Hepatocyte (in vitro differentiated cells): ENCODE data around the gene ZNF446. TPM values are rescaled to one million over a fixed set of nuclear protein-coding genes. Genes with fewer than 3 reads are reported as not detected.
A peak's percentile ranks its signal among the peaks of the same experiment; 100 is the strongest.

ENCODE experiments used
- DNase-seq: peaks from one replicate; pipeline ENCODE4 v3.0.0-alpha.2; 2016; ENCODE audit warnings: low spot score
- H2AFZ ChIP-seq: fragments of 200-600 bp; sonication (generic); 2 replicates; pipeline ENCODE4 v1.6.0; 2016; ENCODE audit warnings: antibody characterized with exemption, mild to moderate bottlenecking
- H3K27ac ChIP-seq: fragments of 200-600 bp; sonication (generic); 2 replicates; pipeline ENCODE4 v1.5.1; 2016; ENCODE audit warnings: mild to moderate bottlenecking
- H3K27me3 ChIP-seq: fragments of 200-600 bp; sonication (generic); 2 replicates; pipeline ENCODE4 v1.6.1; 2016
- H3K36me3 ChIP-seq: fragments of 200-600 bp; sonication (generic); replicated peaks from 2 replicates; pipeline ENCODE4 v1.5.1; 2016; ENCODE audit warnings: low read depth; ENCODE audit not compliant: insufficient read depth
- H3K4me1 ChIP-seq: fragments of 200-600 bp; sonication (generic); 2 replicates; pipeline ENCODE4 v1.5.1; 2016; ENCODE audit warnings: mild to moderate bottlenecking, moderate library complexity; ENCODE audit not compliant: insufficient read depth
- H3K4me2 ChIP-seq: fragments of 200-600 bp; sonication (generic); 2 replicates; pipeline ENCODE4 v1.6.0; 2016
- H3K4me3 ChIP-seq: fragments of 200-600 bp; sonication (generic); 2 replicates; pipeline ENCODE4 v1.5.1; 2016; ENCODE audit warnings: mild to moderate bottlenecking
- H3K79me2 ChIP-seq: fragments of 200-600 bp; sonication (generic); 2 replicates; pipeline ENCODE4 v1.6.0; 2017; ENCODE audit warnings: mild to moderate bottlenecking
- H3K9me2 ChIP-seq: fragments of 200-600 bp; sonication (generic); replicated peaks from 2 replicates; pipeline ENCODE4 v1.6.0; 2017; ENCODE audit warnings: mild to moderate bottlenecking; ENCODE audit not compliant: insufficient read depth
- H3K9me3 ChIP-seq: fragments of 200-600 bp; sonication (generic); 2 replicates; pipeline ENCODE4 v1.5.1; 2016; ENCODE audit warnings: low read depth, mild to moderate bottlenecking
- H4K20me1 ChIP-seq: fragments of 200-600 bp; sonication (generic); 2 replicates; pipeline ENCODE4 v1.6.0; 2016; ENCODE audit warnings: mild to moderate bottlenecking; ENCODE audit not compliant: insufficient read depth, poor library complexity, severe bottlenecking
- CTCF ChIP-seq: fragments of 200-600 bp; sonication (generic); IDR thresholded peaks from 2 replicates; pipeline ENCODE4 v1.5.1; 2016; ENCODE audit warnings: antibody characterized with exemption, mild to moderate bottlenecking; ENCODE audit not compliant: poor library complexity
- EZH2 ChIP-seq: fragments of 200-600 bp; sonication (generic); IDR thresholded peaks from 2 replicates; pipeline ENCODE4 v1.6.1; 2016; ENCODE audit warnings: antibody characterized with exemption, mild to moderate bottlenecking, borderline replicate concordance
- EZH2phosphoT487 ChIP-seq: fragments of 200-600 bp; sonication (generic); IDR thresholded peaks from one replicate; pipeline ENCODE4 v1.6.1; 2018; ENCODE audit warnings: antibody characterized with exemption, mild to moderate bottlenecking, low read depth, moderate library complexity; ENCODE audit not compliant: unreplicated experiment, severe bottlenecking
- WGBS: methylation state at CpG from one replicate; pipeline ENCODE4 v1.1.6; 2016; ENCODE audit warnings: low lambda C conversion rate; ENCODE audit errors: missing lambda C conversion rate; 5-methylcytosine and 5-hydroxymethylcytosine counted together
- polyA plus RNA-seq: library from polyadenylated mRNA; unstranded; fragments of >200 nt; fragmentation: Nextera tagmentation; extraction: Ambion mirVana; gene quantifications from 2 replicates; pipeline ENCODE4 v1.2.1, GENCODE V29; 2016
- total RNA-seq: library from RNA; depleted of rRNA; stranded (reverse); fragments of >200 nt; gene quantifications from 2 replicates; pipeline ENCODE4 v1.2.3, GENCODE V29; 2014

The ZNF446 gene
- total RNA-seq = 11.2 and 20.5 TPM in 2 replicates
- 13.8 and 20.7 TPM in 2 replicates for polyA plus RNA-seq

- Histone ChIP-seq H3K79me2 (peaks cover 6% of the 10 kb centered on the region), H3K9me3 (no peaks in the 10 kb centered on the region), H3K9me2 (no peaks in the 10 kb centered on the region), H3K36me3 (no peaks in the 10 kb centered on the region), H4K20me1 (no peaks in the 10 kb centered on the region), H3K4me2 (peak within 1 kb of the TSS; percentile 93), H3K4me1 (peaks cover 14% of the 10 kb centered on the region), H2AFZ (peak within 1 kb of the TSS; percentile 30), H3K27me3 (no peaks in the 10 kb centered on the region), H3K4me3 (peak within 1 kb of the TSS; percentile 27), H3K27ac (peak within 1 kb of the TSS; percentile 93)
- TF ChIP-seq CTCF (no peak), EZH2phosphoT487 (no peak), EZH2 (no peak)
- DNase-seq = peak; percentile 97
- WGBS = under 1% methylated on average over 64 of the region's 64 CpGs
Measured at GRCh38 chr19:58475714-58476497, at the start of gene ZNF446. TSS of gene ZNF446 (plus strand) at chr19:58476352. CDS start at chr19:58477219, 867 bp downstream.

GRCh38 chr19:58428617-58429016 is 47.5 kb upstream of the ZNF446 start:
- H3K36me3 ChIP-seq = no peaks in the 10 kb centered on the region
- H4K20me1 ChIP-seq = no peaks in the 10 kb centered on the region
- H3K79me2 ChIP-seq = no peaks in the 10 kb centered on the region
- H3K27me3 ChIP-seq = no peaks in the 10 kb centered on the region
- TF ChIP-seq EZH2phosphoT487 (no peak), EZH2 (no peak), CTCF (no peak)
- no peaks in the 10 kb centered on the region for H3K9me2 ChIP-seq
- H3K4me3 ChIP-seq = no peak overlapping the region
- no peaks in the 10 kb centered on the region for H3K4me1 ChIP-seq
- H3K4me2 ChIP-seq = no peak overlapping the region
- peaks cover 7% of the 10 kb centered on the region for H3K9me3 ChIP-seq
- no peak overlapping the region for H3K27ac ChIP-seq
- DNase-seq = no peak
- H2AFZ ChIP-seq = no peak overlapping the region
- 71% methylated on average over 1 of the region's 1 CpG for WGBS

GRCh38 chr19:58429745-58430144 is 46.4 kb upstream of the ZNF446 start:
- Histone ChIP-seq H3K9me3 (peaks cover 12% of the 10 kb centered on the region), H3K36me3 (no peaks in the 10 kb centered on the region)

More at GRCh38 chr19:58429745-58430144, 46.4 kb upstream of the ZNF446 start:
- no peak for TF ChIP-seq CTCF
- no peak for TF ChIP-seq EZH2phosphoT487
- no peak for TF ChIP-seq EZH2
- no peaks in the 10 kb centered on the region for H3K9me2 ChIP-seq
- H3K4me1 ChIP-seq = no peaks in the 10 kb centered on the region
- no peaks in the 10 kb centered on the region for H3K79me2 ChIP-seq
- no peaks in the 10 kb centered on the region for H3K27me3 ChIP-seq
- no peak overlapping the region for H2AFZ ChIP-seq
- no peak for DNase-seq
- no peak overlapping the region for H3K4me3 ChIP-seq
- H4K20me1 ChIP-seq = no peaks in the 10 kb centered on the region
- no peak overlapping the region for H3K27ac ChIP-seq
- H3K4me2 ChIP-seq = no peak overlapping the region
